PC-3 (cell line): ENCODE results near the gene SLC43A2. TPM values are rescaled to one million over a fixed set of nuclear protein-coding genes. Genes with fewer than 3 reads are reported as not detected.
"Not testable (repeated sequence)": the region's sequence is repeated elsewhere in the genome, so short reads cannot be mapped to it uniquely, and the experiment has no call there.

ENCODE experiments used
- ATAC-seq: fragments of 200-7000 bp; cut with Tn5 transposase; 2 replicates; pipeline ENCODE4 v1.9.1; 2020; ENCODE audit warnings: mild to moderate bottlenecking, moderate library complexity
- BruUV-seq: library from RNA; stranded (reverse); fragments of 400-500 nt; replicated peaks from 2 replicates; lab custom pipeline; 2021; lab: Mats Ljungman, UMichigan
- CTCF ChIA-PET: fragments of 300-600 bp; sonication (Branson Sonifier 250); formaldehyde crosslinking; loops from one replicate; lab custom pipeline; 2022; ENCODE audit warnings: antibody characterized with exemption; lab: Charles Lee
- POLR2A ChIA-PET: fragments of 300-600 bp; sonication (Branson Sonifier 250); formaldehyde crosslinking; loops from one replicate; lab custom pipeline; 2022; ENCODE audit warnings: antibody characterized with exemption; ENCODE audit not compliant: unreplicated experiment; lab: Charles Lee
- DNase-seq: peaks from one replicate; pipeline ENCODE4 v3.0.0-alpha.2; 2015
- H2AFZ ChIP-seq: fragments of 300-600 bp; sonication (generic); 2 replicates; pipeline ENCODE4 v1.6.0; 2016; ENCODE audit warnings: antibody characterized with exemption, low read length
- H3F3A ChIP-seq: fragments of 300-600 bp; sonication (generic); one replicate; pipeline ENCODE4 v1.6.0; 2017; ENCODE audit warnings: antibody characterized with exemption, low read length, control low read depth, mild to moderate bottlenecking; ENCODE audit not compliant: unreplicated experiment
- H3K27ac ChIP-seq: fragments of 300-600 bp; sonication (generic); 2 replicates; pipeline ENCODE4 v1.5.1; 2016; ENCODE audit warnings: mild to moderate bottlenecking, low read length
- H3K27me3 ChIP-seq: fragments of 300-600 bp; sonication (generic); 2 replicates; pipeline ENCODE4 v1.6.1; 2016; ENCODE audit warnings: low read length, mixed read lengths
- H3K36me3 ChIP-seq: fragments of 300-600 bp; sonication (generic); 2 replicates; pipeline ENCODE4 v1.6.1; 2016; ENCODE audit warnings: low read depth, mixed run types, low read length, mixed read lengths
- H3K4me1 ChIP-seq: fragments of 300-600 bp; sonication (generic); 2 replicates; pipeline ENCODE4 v1.5.1; 2016; ENCODE audit warnings: low read length; ENCODE audit not compliant: insufficient read depth
- H3K4me2 ChIP-seq: fragments of 300-600 bp; sonication (generic); 2 replicates; pipeline ENCODE4 v1.6.0; 2016; ENCODE audit warnings: low read length
- H3K4me3 ChIP-seq: fragments of 300-600 bp; sonication (generic); 2 replicates; pipeline ENCODE4 v1.5.1; 2016; ENCODE audit warnings: mild to moderate bottlenecking, low read length, mixed read lengths
- H3K79me2 ChIP-seq: fragments of 300-600 bp; sonication (generic); 2 replicates; pipeline ENCODE4 v1.6.1; 2017; ENCODE audit warnings: low read length, mixed read lengths
- H3K9ac ChIP-seq: fragments of 300-600 bp; sonication (generic); 2 replicates; pipeline ENCODE4 v1.6.0; 2016; ENCODE audit warnings: mild to moderate bottlenecking, low read length
- H3K9me2 ChIP-seq: fragments of 300-600 bp; sonication (generic); replicated peaks from 2 replicates; pipeline ENCODE4 v1.6.1; 2016; ENCODE audit warnings: mixed run types, low read length, mixed read lengths
- H3K9me3 ChIP-seq: fragments of 300-600 bp; sonication (generic); 2 replicates; pipeline ENCODE4 v1.6.1; 2016; ENCODE audit warnings: low read length, mixed read lengths
- H4K20me1 ChIP-seq: fragments of 300-600 bp; sonication (generic); 2 replicates; pipeline ENCODE4 v1.6.1; 2016; ENCODE audit warnings: low read length, mixed read lengths
- EZH2 ChIP-seq: fragments of 300-600 bp; sonication (generic); IDR thresholded peaks from one replicate; pipeline ENCODE4 v1.6.1; 2017; ENCODE audit warnings: antibody characterized with exemption, mild to moderate bottlenecking, low read length; ENCODE audit not compliant: unreplicated experiment
- EZH2phosphoT487 ChIP-seq: fragments of 300-600 bp; sonication (generic); IDR thresholded peaks from 2 replicates; pipeline ENCODE4 v1.6.1; 2018; ENCODE audit warnings: mild to moderate bottlenecking, antibody characterized with exemption, low read length, borderline replicate concordance
- intact Hi-C: fragments of 100-400 bp; cut with micrococcal nuclease; formaldehyde crosslinking; loops from 2 replicates; pipeline ENCODE4 v1.9.0; 2023
- total RNA-seq: library from RNA; depleted of rRNA; stranded (reverse); fragments of >200 nt; gene quantifications from 2 replicates; pipeline ENCODE4 v1.2.3, GENCODE V29; 2014
- TF ChIP-seq, protein P1 (sequence below): fragments of 300-600 bp; sonication (generic); conservative IDR thresholded peaks from 2 replicates; pipeline ENCODE4 v1.5.1; 2017; ENCODE audit warnings: antibody characterized with exemption, low read depth, mild to moderate bottlenecking, low read length

SLC43A2 gene
- total RNA-seq, 1 experiment from 2014 or later: 6.2 TPM

DNA sequence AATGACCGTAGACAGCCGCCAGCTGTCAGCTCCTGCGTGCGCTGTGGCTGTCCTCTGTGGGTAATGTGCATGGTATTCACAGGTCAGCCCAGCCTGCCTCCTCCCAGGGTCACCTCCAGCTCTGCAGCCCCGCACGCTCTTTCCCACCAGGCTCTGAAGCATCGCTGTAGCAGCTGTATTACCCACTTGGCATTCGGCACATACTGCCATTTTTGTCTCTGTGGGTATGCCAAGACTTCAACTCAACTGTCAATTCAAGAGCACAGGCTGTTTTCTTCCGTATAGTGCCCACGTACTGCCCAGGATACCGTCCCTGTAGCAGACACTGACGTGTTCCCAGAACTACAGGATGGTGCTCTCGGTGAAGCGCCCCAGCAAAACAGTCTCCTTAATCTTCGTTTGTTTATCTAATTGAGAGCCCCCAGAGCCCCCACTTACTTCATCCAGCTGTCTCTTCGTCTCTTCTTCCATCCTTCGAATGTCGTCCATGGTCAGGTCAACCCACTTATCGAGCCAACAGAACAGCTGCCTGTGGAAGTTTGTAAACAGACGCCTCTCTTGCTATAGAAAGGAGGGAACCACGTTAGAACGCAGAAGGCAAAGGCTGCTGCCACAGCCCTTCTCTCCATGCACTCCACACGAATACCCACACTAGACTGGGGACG, 94.8 kb downstream of the SLC43A2 start:
- H3K36me3 ChIP-seq: peaks cover 15% of the 10 kb centered on the region
- no peak overlapping the region for H3K4me2 ChIP-seq
- no peak for TF ChIP-seq EZH2phosphoT487
- no peak for TF ChIP-seq EZH2
- TF ChIP-seq, protein P1, sequence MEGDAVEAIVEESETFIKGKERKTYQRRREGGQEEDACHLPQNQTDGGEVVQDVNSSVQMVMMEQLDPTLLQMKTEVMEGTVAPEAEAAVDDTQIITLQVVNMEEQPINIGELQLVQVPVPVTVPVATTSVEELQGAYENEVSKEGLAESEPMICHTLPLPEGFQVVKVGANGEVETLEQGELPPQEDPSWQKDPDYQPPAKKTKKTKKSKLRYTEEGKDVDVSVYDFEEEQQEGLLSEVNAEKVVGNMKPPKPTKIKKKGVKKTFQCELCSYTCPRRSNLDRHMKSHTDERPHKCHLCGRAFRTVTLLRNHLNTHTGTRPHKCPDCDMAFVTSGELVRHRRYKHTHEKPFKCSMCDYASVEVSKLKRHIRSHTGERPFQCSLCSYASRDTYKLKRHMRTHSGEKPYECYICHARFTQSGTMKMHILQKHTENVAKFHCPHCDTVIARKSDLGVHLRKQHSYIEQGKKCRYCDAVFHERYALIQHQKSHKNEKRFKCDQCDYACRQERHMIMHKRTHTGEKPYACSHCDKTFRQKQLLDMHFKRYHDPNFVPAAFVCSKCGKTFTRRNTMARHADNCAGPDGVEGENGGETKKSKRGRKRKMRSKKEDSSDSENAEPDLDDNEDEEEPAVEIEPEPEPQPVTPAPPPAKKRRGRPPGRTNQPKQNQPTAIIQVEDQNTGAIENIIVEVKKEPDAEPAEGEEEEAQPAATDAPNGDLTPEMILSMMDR: no peak
- intact Hi-C loops: no loop called here
- no peaks in the 10 kb centered on the region for H4K20me1 ChIP-seq
- ATAC-seq (no peak), DNase-seq (no peak)
- no peaks in the 10 kb centered on the region for H3K9me3 ChIP-seq
- CTCF ChIA-PET: no interaction called here
- no peaks in the 10 kb centered on the region for H3K4me1 ChIP-seq
- H3F3A ChIP-seq: no peaks in the 10 kb centered on the region
- no peaks in the 10 kb centered on the region for H3K9me2 ChIP-seq
- no peak overlapping the region for H3K9ac ChIP-seq
- BruUV-seq: no TSS peak
- no peak overlapping the region for H2AFZ ChIP-seq
- no peaks in the 10 kb centered on the region for H3K27me3 ChIP-seq
- no peak overlapping the region for H3K27ac ChIP-seq
- POLR2A ChIA-PET: no interaction called here
- no peak overlapping the region for H3K4me3 ChIP-seq
- H3K79me2 ChIP-seq: no peaks in the 10 kb centered on the region

DNA sequence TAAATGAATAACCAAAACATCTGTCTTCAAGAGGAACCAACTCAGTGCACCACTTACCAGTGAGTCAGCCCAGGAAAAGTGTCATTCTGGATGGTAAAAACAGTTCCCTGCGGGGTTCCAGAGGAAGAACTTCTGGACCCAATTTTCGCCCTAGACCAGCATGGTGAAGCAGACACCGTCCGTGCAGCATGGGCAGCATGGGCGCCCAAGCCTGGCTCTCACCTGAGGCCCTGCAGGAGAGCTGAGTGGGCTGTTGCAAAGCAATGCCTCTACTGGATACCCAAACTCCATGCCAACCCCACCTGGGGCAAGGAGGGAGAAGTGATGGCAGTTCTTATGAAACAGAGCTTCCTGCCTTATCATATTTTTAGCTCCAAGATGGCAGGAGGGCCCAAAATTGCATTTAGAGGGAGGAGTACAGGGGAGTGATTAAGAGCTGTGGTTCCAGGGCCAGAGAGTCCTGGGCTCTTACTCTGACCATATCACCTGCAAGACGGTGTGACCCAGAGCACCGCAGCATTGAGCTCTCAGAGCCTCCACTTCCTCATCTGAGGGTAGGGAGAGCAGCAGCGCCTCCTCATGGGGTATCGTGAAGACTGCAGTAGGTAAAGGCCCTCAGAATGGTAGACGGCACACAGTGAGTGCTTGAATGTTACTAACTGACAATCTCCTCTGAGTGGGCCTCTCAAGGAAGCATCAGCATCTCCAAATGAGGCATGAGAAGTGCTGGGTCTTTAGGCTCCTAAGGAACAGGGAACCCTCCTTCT, 95.6 kb downstream of the SLC43A2 start:
- Histone ChIP-seq H3K9me2 (no peaks in the 10 kb centered on the region), H4K20me1 (no peaks in the 10 kb centered on the region), H3K36me3 (peaks cover 11% of the 10 kb centered on the region), H3K9ac (no peak overlapping the region), H3F3A (no peaks in the 10 kb centered on the region), H2AFZ (no peak overlapping the region), H3K79me2 (no peaks in the 10 kb centered on the region), H3K27ac (no peak overlapping the region), H3K4me2 (no peak overlapping the region), H3K4me3 (no peak overlapping the region), H3K27me3 (no peaks in the 10 kb centered on the region), H3K9me3 (no peaks in the 10 kb centered on the region), H3K4me1 (no peaks in the 10 kb centered on the region)
- intact Hi-C loops: no loop called here
- DNase-seq: peak; percentile 3
- ATAC-seq: no peak
- CTCF ChIA-PET: no interaction called here
- BruUV-seq: no TSS peak
- POLR2A ChIA-PET: no interaction called here
- TF ChIP-seq, protein P1: peak; percentile 45
- TF ChIP-seq EZH2phosphoT487 (no peak), EZH2 (no peak)

DNA sequence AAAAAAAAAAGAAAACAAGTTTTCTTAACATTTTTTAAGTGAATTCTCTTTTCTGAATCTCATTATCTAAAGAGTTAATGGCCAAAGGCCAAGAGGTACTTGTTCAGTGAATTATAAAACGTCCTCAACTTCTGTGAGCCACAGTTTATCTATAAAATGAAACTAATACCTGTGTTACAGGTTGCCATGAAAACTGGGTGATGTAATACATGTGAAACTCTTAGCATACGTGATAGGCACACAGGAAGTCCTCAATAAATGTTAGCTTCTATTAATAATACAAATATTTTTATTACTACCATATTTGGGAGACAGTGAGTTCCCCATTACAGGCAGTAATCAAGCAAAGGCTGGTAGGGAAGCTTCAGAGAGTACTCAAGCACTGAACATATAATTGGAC, 98.8 kb downstream of the SLC43A2 start:
- H3K4me1 ChIP-seq: no peaks in the 10 kb centered on the region
- H3K79me2 ChIP-seq: no peaks in the 10 kb centered on the region
- no peaks in the 10 kb centered on the region for H3F3A ChIP-seq
- POLR2A ChIA-PET: no interaction called here
- peaks cover 12% of the 10 kb centered on the region; the same call in 1 of the 2 replicates for H3K36me3 ChIP-seq
- H3K27ac ChIP-seq: no peak overlapping the region
- H3K9me3 ChIP-seq: no peaks in the 10 kb centered on the region
- no peak overlapping the region for H3K4me3 ChIP-seq
- DNase-seq (no peak), ATAC-seq (no peak; the same call in 1 of the 2 replicates)
- H3K27me3 ChIP-seq: no peaks in the 10 kb centered on the region
- TF ChIP-seq EZH2phosphoT487: no peak
- no peak for TF ChIP-seq EZH2
- TF ChIP-seq, protein P1: no peak
- H3K9ac ChIP-seq: no peak overlapping the region
- CTCF ChIA-PET: no interaction called here
- no peak overlapping the region for H3K4me2 ChIP-seq
- BruUV-seq: no TSS peak
- intact Hi-C loops: no loop called here
- no peak overlapping the region for H2AFZ ChIP-seq
- H3K9me2 ChIP-seq: no peaks in the 10 kb centered on the region
- H4K20me1 ChIP-seq: no peaks in the 10 kb centered on the region

DNA sequence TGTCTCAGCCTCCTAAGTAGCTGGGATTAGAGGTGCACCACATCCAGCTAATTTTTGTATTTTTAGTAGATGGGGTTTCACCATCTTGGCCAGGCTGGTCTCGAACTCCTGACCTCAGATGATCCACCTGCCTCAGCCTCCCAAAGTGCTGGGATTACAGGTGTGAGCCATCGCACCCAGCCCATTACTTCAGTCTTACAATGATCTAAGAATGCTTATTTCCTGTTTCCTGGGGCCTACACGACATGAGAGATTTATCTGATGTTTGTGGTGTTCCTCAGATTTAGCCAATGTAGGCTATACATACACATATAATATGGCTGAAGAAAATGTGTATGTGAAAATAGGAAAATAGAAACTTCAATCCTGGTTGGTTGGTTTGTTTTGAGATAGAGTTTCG, 101.8 kb downstream of the SLC43A2 start:
- H3K9ac ChIP-seq, POLR2A ChIA-PET, H3K4me2 ChIP-seq, H3K4me1 ChIP-seq, H2AFZ ChIP-seq, ATAC-seq, DNase-seq, H3K27ac ChIP-seq, H3K27me3 ChIP-seq, H4K20me1 ChIP-seq, CTCF ChIA-PET, BruUV-seq, intact Hi-C loops, H3F3A ChIP-seq, H3K9me3 ChIP-seq, H3K9me2 ChIP-seq, H3K36me3 ChIP-seq, H3K4me3 ChIP-seq, H3K79me2 ChIP-seq: not testable (repeated sequence)
